ENCODE results near the gene TCEA2.
"Not testable (repeated sequence)": the region's sequence is repeated elsewhere in the genome, so short reads cannot be mapped to it uniquely, and the experiment has no call there.

Gene TCEA2

GRCh38 chr20:64111841-64112641 lies 49.0 kb downstream of the TCEA2 start:
- DNase-seq: no peak

GRCh38 chr20:64112691-64113443 lies 49.9 kb downstream of the TCEA2 start:
- no peak for DNase-seq

GRCh38 chr20:64113444-64113775 lies 50.4 kb downstream of the TCEA2 start:
- no peak for DNase-seq

- no peak for DNase-seq
Observed at GRCh38 chr20:64113796-64114355, 50.9 kb downstream of the TCEA2 start.

GRCh38 chr20:64114356-64114971 lies 51.5 kb downstream of the TCEA2 start:
- no peak for DNase-seq

GRCh38 chr20:64115171-64115911 lies 52.3 kb downstream of the TCEA2 start:
- DNase-seq: no peak

- no peak for DNase-seq
Observed at GRCh38 chr20:64116016-64116415, 53.0 kb downstream of the TCEA2 start.

GRCh38 chr20:64116541-64117431 lies 53.8 kb downstream of the TCEA2 start:
- DNase-seq: no peak

GRCh38 chr20:64117432-64117777 lies 54.4 kb downstream of the TCEA2 start:
- DNase-seq: not testable (repeated sequence)

- no peak for DNase-seq
Observed at GRCh38 chr20:64119301-64119680, 56.3 kb downstream of the TCEA2 start.

GRCh38 chr20:64119681-64120341 lies 56.8 kb downstream of the TCEA2 start:
- no peak for DNase-seq

- no peak for DNase-seq
Observed at GRCh38 chr20:64121586-64121985, 58.6 kb downstream of the TCEA2 start.
